HG03095 (cell line): Measurements from ENCODE around the gene ADAMTS2.

Experiments used
- ATAC-seq: cut with Tn5 transposase; IDR thresholded peaks from one replicate; pipeline ENCODE4 v1.9.1; 2021; ENCODE audit warnings: moderate library complexity; ENCODE audit not compliant: unreplicated experiment

ADAMTS2 gene

GRCh38 chr5:179148703-179149170, 196.5 kb downstream of the ADAMTS2 start:
- no peak for ATAC-seq

GRCh38 chr5:179147991-179148702, 197.1 kb downstream of the ADAMTS2 start:
- no peak for ATAC-seq

- no peak for ATAC-seq
Measured at GRCh38 chr5:179146277-179146676, 199.0 kb downstream of the ADAMTS2 start.

GRCh38 chr5:179143446-179143845, 201.8 kb downstream of the ADAMTS2 start:
- ATAC-seq: no peak

- no peak for ATAC-seq
Measured at GRCh38 chr5:179142434-179143198, 202.6 kb downstream of the ADAMTS2 start.

- no peak for ATAC-seq
Measured at GRCh38 chr5:179141867-179142266, 203.4 kb downstream of the ADAMTS2 start.

GRCh38 chr5:179140293-179140692, 205.0 kb downstream of the ADAMTS2 start:
- no peak for ATAC-seq

- ATAC-seq: no peak
Measured at GRCh38 chr5:179139936-179140235, 205.4 kb downstream of the ADAMTS2 start.

GRCh38 chr5:179139111-179139935, 205.9 kb downstream of the ADAMTS2 start:
- ATAC-seq: no peak

GRCh38 chr5:179138568-179138925, 206.7 kb downstream of the ADAMTS2 start:
- ATAC-seq: no peak

GRCh38 chr5:179137643-179138567, 207.4 kb downstream of the ADAMTS2 start:
- no peak for ATAC-seq

GRCh38 chr5:179137016-179137642, 208.1 kb downstream of the ADAMTS2 start:
- ATAC-seq: no peak

GRCh38 chr5:179135441-179136215, 209.6 kb downstream of the ADAMTS2 start:
- no peak for ATAC-seq

- no peak for ATAC-seq
Measured at GRCh38 chr5:179135006-179135405, 210.3 kb downstream of the ADAMTS2 start.

GRCh38 chr5:179134511-179134910, 210.8 kb downstream of the ADAMTS2 start:
- no peak for ATAC-seq

GRCh38 chr5:179132586-179133355, 212.5 kb downstream of the ADAMTS2 start:
- ATAC-seq: no peak

- ATAC-seq: no peak
Measured at GRCh38 chr5:179131886-179132585, 213.2 kb downstream of the ADAMTS2 start.

GRCh38 chr5:179131321-179131835, 213.9 kb downstream of the ADAMTS2 start:
- ATAC-seq: no peak
